Naive thymus-derived CD4-positive, alpha-beta T cell (primary cell): ENCODE results near the gene PFDN5. TPM values are rescaled to one million over a fixed set of nuclear protein-coding genes. Genes with fewer than 3 reads are reported as not detected.
"Not testable (repeated sequence)": the region's sequence is repeated elsewhere in the genome, so short reads cannot be mapped to it uniquely, and the experiment has no call there.

Source experiments
- ATAC-seq: fragments of 150-1000 bp; cut with Tn5 transposase; 2 replicates; pipeline ENCODE4 v1.10.0; 2021; ENCODE audit warnings: mild to moderate bottlenecking, moderate library complexity
- CTCF ChIA-PET: fragments of 350-600 bp; sonication (Branson Sonifier 250); formaldehyde crosslinking; loops from one replicate; lab custom pipeline; 2021; ENCODE audit warnings: antibody characterized with exemption; lab: Charles Lee
- POLR2A ChIA-PET: fragments of 350-600 bp; sonication (Branson Sonifier 250); formaldehyde crosslinking; loops from one replicate; lab custom pipeline; 2021; ENCODE audit warnings: antibody characterized with exemption, inconsistent platforms; lab: Charles Lee
- DNase-seq, 9 donors: peaks; one replicate each; pipeline versions ENCODE4 v3.0.0 to v3.0.0-alpha.2; 2020 to 2022; ENCODE audit warnings: mixed read lengths in 1 of 9
- H3K27ac ChIP-seq: one replicate; pipeline ENCODE4 v1.7.0; 2013; ENCODE audit warnings: mild to moderate bottlenecking, low read depth, low read length, moderate library complexity
- H3K27me3 ChIP-seq, 2 donors: one replicate each; pipeline ENCODE4 v1.7.0; 2013; ENCODE audit warnings: low read length in 2 of 2, mild to moderate bottlenecking in 2 of 2, moderate library complexity in 2 of 2; ENCODE audit not compliant: control insufficient read depth in 2 of 2, insufficient read depth in 2 of 2
- H3K36me3 ChIP-seq, 3 experiments: 1 replicate in 2 of 3; 2 replicates in 1 of 3; pipeline ENCODE4 v1.7.0; 2013; ENCODE audit warnings: low read length in 3 of 3, mild to moderate bottlenecking in 3 of 3, moderate library complexity in 1 of 3; ENCODE audit not compliant: insufficient read depth in 3 of 3, control insufficient read depth in 2 of 3
- H3K4me1 ChIP-seq, 2 donors: one replicate each; pipeline ENCODE4 v1.7.0; 2013; ENCODE audit warnings: low read length in 2 of 2, mild to moderate bottlenecking in 2 of 2, moderate library complexity in 1 of 2; ENCODE audit not compliant: control insufficient read depth in 2 of 2, insufficient read depth in 2 of 2
- H3K4me3 ChIP-seq: 2 replicates; pipeline ENCODE4 v1.7.0; 2013; ENCODE audit warnings: mild to moderate bottlenecking, low read length
- H3K9me3 ChIP-seq, 3 experiments: 1 replicate in 2 of 3; 2 replicates in 1 of 3; pipeline ENCODE4 v1.7.0; 2013; ENCODE audit warnings: low read length in 3 of 3; ENCODE audit not compliant: control insufficient read depth in 2 of 3
- H3K27ac Mint-ChIP-seq, 9 donors: one replicate each; pipeline ENCODE4 v1.8.0; 2020 to 2022; ENCODE audit warnings: mixed read lengths in 9 of 9, mild to moderate bottlenecking in 8 of 9, moderate library complexity in 5 of 9, inconsistent platforms in 2 of 9
- H3K27me3 Mint-ChIP-seq, 5 donors: one replicate each; pipeline ENCODE4 v1.8.0; 2021 to 2022; ENCODE audit warnings: mixed read lengths in 5 of 5, mild to moderate bottlenecking in 1 of 5
- H3K36me3 Mint-ChIP-seq, 5 donors: one replicate each; pipeline ENCODE4 v1.8.0; 2020 to 2022; ENCODE audit warnings: mixed read lengths in 5 of 5, mild to moderate bottlenecking in 3 of 5, inconsistent platforms in 1 of 5
- H3K4me1 Mint-ChIP-seq, 7 donors: one replicate each; pipeline ENCODE4 v1.8.0; 2020 to 2022; ENCODE audit warnings: mixed read lengths in 7 of 7, mild to moderate bottlenecking in 3 of 7, inconsistent platforms in 1 of 7
- H3K4me3 Mint-ChIP-seq, 10 donors: one replicate each; pipeline ENCODE4 v1.8.0; 2020 to 2022; ENCODE audit warnings: mild to moderate bottlenecking in 10 of 10, mixed read lengths in 10 of 10, moderate library complexity in 6 of 10, inconsistent platforms in 2 of 10
- H3K9me3 Mint-ChIP-seq, 11 donors: one replicate each; pipeline ENCODE4 v1.8.0; 2020 to 2022; ENCODE audit warnings: mixed read lengths in 11 of 11, mild to moderate bottlenecking in 4 of 11, inconsistent platforms in 1 of 11, moderate library complexity in 1 of 11
- intact Hi-C, 2 donors: fragments of 100-400 bp; cut with micrococcal nuclease; formaldehyde crosslinking; loops; one replicate each; pipeline ENCODE4 v1.15.1; 2023
- polyA plus RNA-seq, 2 donors: library from polyadenylated mRNA; unstranded; fragments of 300-500 nt; fragmentation: Illumina TruSeq; gene quantifications; one replicate each; pipeline ENCODE4 v1.2.3, GENCODE V29; 2021
- total RNA-seq, 6 experiments: library from RNA in 5 of 6; stranded (reverse) in 5 of 6; gene quantifications; 1 replicate in 5 of 6; 2 replicates in 1 of 6; pipeline ENCODE4 v1.2.3 and lab custom pipeline; 2021 to 2026

Gene PFDN5
- total and polyA plus RNA-seq, 7 experiments from 2014 or later, result 323 to 1,956 (median 754) TPM

- no peaks in the 10 kb centered on the region for H3K27me3 ChIP-seq
- H3K9me3 Mint-ChIP-seq, result no peaks in the 10 kb centered on the region
- no peaks in the 10 kb centered on the region for H3K36me3 ChIP-seq
- H3K4me3 ChIP-seq, result no peak overlapping the region
- H3K27ac Mint-ChIP-seq, result peak overlapping the region in 6 of 9 donors; percentile 56 to 84 (median 74)
- CTCF ChIA-PET, result interaction anchor here (0.9 to 8.6 kb wide), 7 partner anchors 9 to 183 kb away, joined by 3 to 90 read pairs (median 4); no protein-coding TSS in a partner anchor
- no peaks in the 10 kb centered on the region for H3K36me3 Mint-ChIP-seq
- POLR2A ChIA-PET, result interaction anchor here (0.6 to 6.2 kb wide), 5 partner anchors 18 to 296 kb away, joined by 4 to 52 read pairs (median 7); partner anchors contain the start of genes MYG1 and PFDN5
- ATAC-seq (no peak), DNase-seq (no peak)
- no peaks in the 10 kb centered on the region for H3K9me3 ChIP-seq
- H3K4me1 ChIP-seq, result peaks cover 13 to 27% of the 10 kb centered on the region in 2 donors
- H3K27ac ChIP-seq, result no peak overlapping the region
- peaks cover 0 to 17% (median 0%) of the 10 kb centered on the region in 5 donors for H3K27me3 Mint-ChIP-seq
- peaks cover 12 to 33% (median 26%) of the 10 kb centered on the region in 7 donors for H3K4me1 Mint-ChIP-seq
- intact Hi-C loops, result no loop called here
- H3K4me3 Mint-ChIP-seq, result peak overlapping the region; percentile 17 to 96 (median 85)
Measured at GRCh38 chr12:53326460-53327185, 31.3 kb downstream of the PFDN5 start.

- H3K27ac Mint-ChIP-seq, result peak overlapping the region in 3 of 9 donors; percentile 10 to 83 (median 52)
- ATAC-seq (no peak), DNase-seq (no peak)
- H3K4me3 ChIP-seq, result no peak overlapping the region
- ChIA-PET POLR2A (interaction anchor here (0.6 to 6.2 kb wide), 5 partner anchors 17 to 295 kb away, joined by 4 to 52 read pairs (median 5); partner anchors contain the start of gene PFDN5), CTCF (interaction anchor here (0.9 to 8.6 kb wide), 6 partner anchors 8 to 182 kb away, joined by 3 to 90 read pairs (median 4); no protein-coding TSS in a partner anchor)
- no peaks in the 10 kb centered on the region for H3K9me3 ChIP-seq
- intact Hi-C loops, result no loop called here
- peak overlapping the region in 4 of 10 donors; percentile 2 to 86 (median 33) for H3K4me3 Mint-ChIP-seq
- H3K27me3 Mint-ChIP-seq, result peaks cover 0 to 23% (median 4%) of the 10 kb centered on the region in 5 donors
- H3K27ac ChIP-seq, result no peak overlapping the region
- no peaks in the 10 kb centered on the region for H3K36me3 Mint-ChIP-seq
- no peaks in the 10 kb centered on the region for H3K36me3 ChIP-seq
- H3K9me3 Mint-ChIP-seq, result peaks cover 0 to 1% (median 0%) of the 10 kb centered on the region in 11 donors
- H3K4me1 Mint-ChIP-seq, result peaks cover 13 to 28% (median 22%) of the 10 kb centered on the region in 7 donors
- H3K4me1 ChIP-seq, result peaks cover 8 to 19% of the 10 kb centered on the region in 2 donors
- no peaks in the 10 kb centered on the region for H3K27me3 ChIP-seq
Measured at GRCh38 chr12:53327435-53328042, 32.2 kb downstream of the PFDN5 start.

DNA sequence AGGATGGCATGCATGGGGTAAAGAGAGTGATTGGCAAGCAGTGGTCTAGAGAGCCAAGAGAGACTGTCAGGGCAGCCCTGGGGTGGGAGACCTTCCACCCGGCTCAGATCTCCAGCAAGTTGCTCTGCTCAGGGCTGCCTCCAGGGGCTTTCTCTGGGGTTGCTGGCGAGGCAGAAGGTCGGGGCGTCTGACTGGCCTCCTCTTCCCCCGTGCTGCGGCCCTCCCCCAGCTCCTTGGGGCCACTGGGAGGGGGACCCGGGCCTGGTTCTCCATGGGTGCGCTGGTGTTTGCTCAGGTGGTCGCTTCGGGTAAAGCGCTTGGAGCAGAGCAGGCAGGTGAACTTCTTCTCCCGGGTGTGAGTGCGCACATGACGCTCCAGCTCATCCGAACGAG lies 32.7 kb downstream of the PFDN5 start:
- Mint-ChIP-seq H3K4me1 (peaks cover 11 to 26% (median 17%) of the 10 kb centered on the region in 7 donors), H3K36me3 (no peaks in the 10 kb centered on the region), H3K27ac (peak overlapping the region in 1 of 9 donors; percentile 52), H3K4me3 (no peak overlapping the region), H3K27me3 (peaks cover 0 to 23% (median 4%) of the 10 kb centered on the region in 5 donors), H3K9me3 (peaks cover 0 to 1% (median 0%) of the 10 kb centered on the region in 11 donors)
- Histone ChIP-seq H3K9me3 (no peaks in the 10 kb centered on the region), H3K36me3 (no peaks in the 10 kb centered on the region), H3K27me3 (no peaks in the 10 kb centered on the region), H3K27ac (no peak overlapping the region), H3K4me1 (peaks cover 8 to 15% of the 10 kb centered on the region in 2 donors), H3K4me3 (no peak overlapping the region)
- CTCF ChIA-PET, result interaction anchor here (1.9 to 8.6 kb wide), 2 partner anchors 17 to 94 kb away, joined by 5 to 90 read pairs; no protein-coding TSS in a partner anchor
- ATAC-seq, result no peak
- POLR2A ChIA-PET, result interaction anchor here (1.3 to 6.2 kb wide), 3 partner anchors 16 to 33 kb away, joined by 5 to 52 read pairs (median 7); partner anchors contain the start of gene PFDN5
- no peak for DNase-seq
- intact Hi-C loops, result no loop called here

- Mint-ChIP-seq H3K4me1 (peaks cover 5 to 14% (median 6%) of the 10 kb centered on the region in 7 donors), H3K27ac (no peak overlapping the region), H3K4me3 (no peak overlapping the region), H3K9me3 (peaks cover 0 to 1% (median 0%) of the 10 kb centered on the region in 11 donors), H3K27me3 (peaks cover 0 to 42% (median 17%) of the 10 kb centered on the region in 5 donors), H3K36me3 (no peaks in the 10 kb centered on the region)
- peaks cover 0 to 6% of the 10 kb centered on the region in 2 donors for H3K4me1 ChIP-seq
- intact Hi-C loops, result no loop called here
- H3K36me3 ChIP-seq, result no peaks in the 10 kb centered on the region
- no peaks in the 10 kb centered on the region for H3K27me3 ChIP-seq
- ChIA-PET CTCF (interaction anchor here (0.5 kb wide), 1 partner anchor 251 kb away, joined by 3 read pairs; the partner anchor contains the start of gene SPRYD3), POLR2A (interaction anchor here (1.7 kb wide), 1 partner anchor 14 kb away, joined by 4 read pairs; no protein-coding TSS in a partner anchor)
- H3K9me3 ChIP-seq, result no peaks in the 10 kb centered on the region
- H3K4me3 ChIP-seq, result no peak overlapping the region
- no peak for DNase-seq
- no peak for ATAC-seq
- H3K27ac ChIP-seq, result no peak overlapping the region
Measured at GRCh38 chr12:53330671-53331070, 35.3 kb downstream of the PFDN5 start.

GRCh38 chr12:53332339-53332738 lies 37.0 kb downstream of the PFDN5 start:
- H3K4me3 ChIP-seq, DNase-seq, H3K36me3 ChIP-seq, H3K9me3 ChIP-seq, ATAC-seq, H3K27me3 ChIP-seq, H3K9me3 Mint-ChIP-seq, intact Hi-C loops, H3K4me1 ChIP-seq, H3K36me3 Mint-ChIP-seq, H3K27ac ChIP-seq: not testable (repeated sequence)
- ChIA-PET POLR2A (interaction anchor here (0.5 to 1.7 kb wide), 2 partner anchors 12 to 107 kb away, joined by 4 read pairs; no protein-coding TSS in a partner anchor), CTCF (interaction anchor here (0.6 to 1.5 kb wide), 3 partner anchors 13 to 20 kb away, joined by 3 to 4 read pairs (median 3); no protein-coding TSS in a partner anchor)
- Mint-ChIP-seq H3K27ac (peak overlapping the region in 1 of 9 donors; percentile 40), H3K4me3 (peak overlapping the region in 1 of 10 donors; percentile 27), H3K27me3 (peaks cover 11 to 50% (median 28%) of the 10 kb centered on the region in 5 donors), H3K4me1 (peaks cover 0 to 15% (median 5%) of the 10 kb centered on the region in 7 donors)

GRCh38 chr12:53332744-53333143 lies 37.4 kb downstream of the PFDN5 start:
- Histone ChIP-seq H3K4me3 (no peak overlapping the region), H3K36me3 (no peaks in the 10 kb centered on the region), H3K27ac (no peak overlapping the region), H3K4me1 (no peaks in the 10 kb centered on the region), H3K27me3 (peaks cover 0 to 5% of the 10 kb centered on the region in 2 donors), H3K9me3 (no peaks in the 10 kb centered on the region)
- no peak overlapping the region for H3K27ac Mint-ChIP-seq
- H3K4me1 Mint-ChIP-seq, result peaks cover 2 to 14% (median 4%) of the 10 kb centered on the region in 7 donors
- DNase-seq, result no peak
- POLR2A ChIA-PET, result interaction anchor here (0.5 to 0.6 kb wide), 2 partner anchors 11 to 107 kb away, joined by 3 to 4 read pairs; partner anchors contain the start of gene AAAS
- CTCF ChIA-PET, result interaction anchor here (0.6 to 1.5 kb wide), 4 partner anchors 12 to 19 kb away, joined by 3 to 4 read pairs (median 4); no protein-coding TSS in a partner anchor
- peaks cover 0 to 1% (median 0%) of the 10 kb centered on the region in 11 donors for H3K9me3 Mint-ChIP-seq
- intact Hi-C loops, result no loop called here
- H3K36me3 Mint-ChIP-seq, result peaks cover 0 to 3% (median 0%) of the 10 kb centered on the region in 5 donors
- peaks cover 15 to 49% (median 31%) of the 10 kb centered on the region in 5 donors for H3K27me3 Mint-ChIP-seq
- no peak for ATAC-seq
- H3K4me3 Mint-ChIP-seq, result peak overlapping the region in 1 of 10 donors; percentile 27
